GM10266 (cell line): ENCODE data around the gene C1QBP.
"Not testable (repeated sequence)": the region's sequence is repeated elsewhere in the genome, so short reads cannot be mapped to it uniquely, and the experiment has no call there.

Experiments
- DNase-seq: peaks from one replicate; pipeline ENCODE4 v3.0.0; 2012; ENCODE audit errors: extremely low spot score
- CTCF ChIP-seq: IDR thresholded peaks from 2 replicates; pipeline ENCODE4 v1.5.1; 2012; ENCODE audit warnings: mild to moderate bottlenecking, low read depth; ENCODE audit not compliant: control insufficient read depth, insufficient read depth; ENCODE audit errors: missing control alignments

The C1QBP gene

DNA sequence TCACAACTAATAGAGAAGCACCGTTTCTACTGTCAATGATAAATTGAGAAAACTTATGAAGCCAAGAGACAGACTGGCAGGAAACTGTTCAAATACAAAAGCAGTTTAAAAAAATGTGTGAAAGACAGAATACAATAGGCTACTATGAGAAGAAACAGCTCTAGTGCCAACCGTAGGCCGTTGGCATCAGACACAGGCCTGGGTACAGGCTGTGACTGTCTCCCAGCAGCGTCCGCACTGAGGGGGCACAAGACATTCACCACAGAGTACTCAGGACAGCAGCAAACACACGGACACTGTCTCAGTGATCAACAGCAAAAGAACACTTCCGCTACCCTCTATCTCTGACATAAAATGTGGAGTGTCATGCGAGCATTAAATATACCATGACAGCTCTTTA is 7.8 kb upstream of the C1QBP start:
- TF ChIP-seq CTCF = no peak
- no peak for DNase-seq

GRCh38 chr17:5444209-5444608 is 5.3 kb upstream of the C1QBP start:
- no peak for TF ChIP-seq CTCF
- DNase-seq = no peak

DNA sequence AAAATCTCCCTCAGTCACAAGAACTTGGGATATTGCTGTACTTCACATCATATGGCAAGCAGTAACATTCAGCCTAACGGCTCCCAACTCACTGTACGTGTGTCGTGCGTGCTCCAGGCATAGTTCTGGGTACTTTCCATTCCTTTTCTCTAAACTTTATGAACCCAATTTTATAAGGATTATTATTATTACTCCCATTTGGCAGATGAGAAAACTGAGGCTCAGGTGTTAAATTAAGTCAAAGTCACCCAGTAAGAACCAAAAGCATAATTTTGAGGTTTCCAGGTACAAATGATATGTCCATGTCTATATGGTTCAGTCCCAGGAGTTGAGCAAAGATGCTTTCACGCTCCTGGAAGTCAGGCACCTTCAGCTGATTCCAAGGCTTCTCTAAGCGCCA is 4.8 kb upstream of the C1QBP start:
- TF ChIP-seq CTCF = no peak
- no peak for DNase-seq

DNA sequence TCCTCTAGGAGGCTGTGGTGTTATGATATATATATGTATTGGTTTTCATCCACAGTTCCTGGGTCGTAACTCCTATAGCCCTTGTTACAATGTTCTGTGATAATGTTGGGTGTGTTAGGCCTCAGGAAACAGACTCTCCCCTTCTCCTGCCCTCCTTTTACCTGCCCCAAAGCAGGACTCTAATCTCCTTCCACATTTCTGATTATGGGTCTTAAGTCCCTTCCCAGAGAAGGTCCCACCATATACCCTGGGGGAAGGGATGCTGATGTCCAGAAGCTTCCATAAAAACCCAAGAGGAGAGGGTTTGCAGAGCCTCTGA is 450 bp upstream of the C1QBP start:
- no peak for DNase-seq
- no peak for TF ChIP-seq CTCF

- no peak for TF ChIP-seq CTCF
- no peak for DNase-seq
These were observed 1.1 kb downstream of the C1QBP start for GRCh38 chr17:5437721-5438317.

GRCh38 chr17:5435781-5436315 is 3.1 kb downstream of the C1QBP start:
- not testable (repeated sequence) for DNase-seq

DNA sequence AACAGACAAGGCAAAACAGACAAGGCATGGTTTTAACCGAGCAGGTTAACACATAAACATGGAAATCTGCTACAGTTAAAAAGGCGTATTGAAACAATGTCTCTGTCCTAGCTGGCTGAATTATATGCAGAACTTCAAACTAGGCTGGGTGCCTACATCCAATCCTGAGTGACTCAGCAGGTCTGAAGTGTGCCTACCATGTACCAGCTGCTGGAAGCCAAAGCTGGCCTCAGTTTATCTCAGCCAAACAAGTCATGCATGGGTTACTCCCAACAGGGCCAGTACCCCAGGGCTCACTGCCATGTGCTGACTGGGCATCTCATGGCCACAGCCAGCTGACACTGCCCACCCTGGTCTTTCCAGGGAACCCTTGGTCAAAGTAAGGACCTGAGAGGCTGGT is 4.0 kb downstream of the C1QBP start:
- TF ChIP-seq CTCF = no peak
- DNase-seq = no peak
